ENCODE measurements around the gene PGBD5. TPM values are rescaled to one million over a fixed set of nuclear protein-coding genes. Genes with fewer than 3 reads are reported as not detected.

The PGBD5 gene
- total RNA-seq, 2 experiments from 2014 or later, result not detected

- DNase-seq (no peak), ATAC-seq (no peak)
- H3K4me3 Mint-ChIP-seq, result no peak overlapping the region
- H3K27me3 Mint-ChIP-seq, result peaks cover 30% of the 10 kb centered on the region
- no peak for TF ChIP-seq CTCF (IDR thresholded peaks at IDR 0.05)
- intact Hi-C loops (cut with micrococcal nuclease), result no loop called here
- H3K9me3 Mint-ChIP-seq, result no peaks in the 10 kb centered on the region
- CTCF ChIA-PET, result no interaction called here
- POLR2A ChIA-PET, result no interaction called here
- no peak overlapping the region for H3K27ac Mint-ChIP-seq
- peaks cover 3% of the 10 kb centered on the region for H3K4me1 Mint-ChIP-seq (ENCODE audit: low read depth)
- H3K36me3 Mint-ChIP-seq (ENCODE audit: low read depth), result no peaks in the 10 kb centered on the region
Measured at GRCh38 chr1:230431527-230431926, 5.4 kb upstream of the PGBD5 start.

- H3K4me1 Mint-ChIP-seq (ENCODE audit: low read depth), result peaks cover 3% of the 10 kb centered on the region
- ATAC-seq (no peak), DNase-seq (no peak)
- no peaks in the 10 kb centered on the region for H3K9me3 Mint-ChIP-seq
- H3K27ac Mint-ChIP-seq, result no peak overlapping the region
- peaks cover 29% of the 10 kb centered on the region for H3K27me3 Mint-ChIP-seq
- intact Hi-C loops (cut with micrococcal nuclease), result no loop called here
- no peak for TF ChIP-seq CTCF (IDR thresholded peaks at IDR 0.05)
- no peaks in the 10 kb centered on the region for H3K36me3 Mint-ChIP-seq (ENCODE audit: low read depth)
- CTCF ChIA-PET, result no interaction called here
- no peak overlapping the region for H3K4me3 Mint-ChIP-seq
- POLR2A ChIA-PET, result no interaction called here
Measured at GRCh38 chr1:230430499-230430898, 4.4 kb upstream of the PGBD5 start.

- TF ChIP-seq CTCF (IDR thresholded peaks at IDR 0.05), result no peak
- CTCF ChIA-PET, result no interaction called here
Measured at GRCh38 chr1:230429067-230429735, 3.1 kb upstream of the PGBD5 start.

GRCh38 chr1:230427981-230428380 is 1.8 kb upstream of the PGBD5 start:
- H3K4me3 Mint-ChIP-seq, result no peak overlapping the region
- no peak for DNase-seq
- no peak for TF ChIP-seq CTCF (IDR thresholded peaks at IDR 0.05)
- H3K36me3 Mint-ChIP-seq (ENCODE audit: low read depth), result no peaks in the 10 kb centered on the region
- peaks cover 46% of the 10 kb centered on the region for H3K27me3 Mint-ChIP-seq
- no peak for ATAC-seq
- ChIA-PET POLR2A (no interaction called here), CTCF (no interaction called here)
- H3K9me3 Mint-ChIP-seq, result no peaks in the 10 kb centered on the region
- intact Hi-C loops (cut with micrococcal nuclease), result no loop called here
- no peak overlapping the region for H3K27ac Mint-ChIP-seq
- peaks cover 9% of the 10 kb centered on the region for H3K4me1 Mint-ChIP-seq (ENCODE audit: low read depth)

More at GRCh38 chr1:230429067-230429735, 3.1 kb upstream of the PGBD5 start:
- Mint-ChIP-seq H3K27me3 (peaks cover 37% of the 10 kb centered on the region), H3K27ac (no peak overlapping the region), H3K9me3 (no peaks in the 10 kb centered on the region), H3K4me3 (no peak overlapping the region), H3K36me3 (ENCODE audit: low read depth) (no peaks in the 10 kb centered on the region), H3K4me1 (ENCODE audit: low read depth) (peaks cover 9% of the 10 kb centered on the region)
- DNase-seq, result no peak
- POLR2A ChIA-PET, result no interaction called here
- intact Hi-C loops (cut with micrococcal nuclease), result no loop called here
- no peak for ATAC-seq

GRCh38 chr1:230427094-230427876 is 1.2 kb upstream of the PGBD5 start:
- intact Hi-C loops (cut with micrococcal nuclease), result no loop called here
- H3K4me1 Mint-ChIP-seq (ENCODE audit: low read depth), result peaks cover 9% of the 10 kb centered on the region
- no peaks in the 10 kb centered on the region for H3K9me3 Mint-ChIP-seq
- no peak for ATAC-seq
- H3K27ac Mint-ChIP-seq, result no peak overlapping the region
- no peak for DNase-seq
- peaks cover 53% of the 10 kb centered on the region for H3K27me3 Mint-ChIP-seq
- H3K4me3 Mint-ChIP-seq, result peak overlapping the region; percentile 55
- ChIA-PET POLR2A (interaction anchor here (0.6 kb wide), 1 partner anchor 813 kb away, joined by 3 read pairs; no protein-coding TSS in a partner anchor), CTCF (no interaction called here)
- no peak for TF ChIP-seq CTCF (IDR thresholded peaks at IDR 0.05)
- no peaks in the 10 kb centered on the region for H3K36me3 Mint-ChIP-seq (ENCODE audit: low read depth)
